NCI-H1930 (cell line): Measurements from ENCODE around the gene TBC1D8B.
A peak's percentile ranks its signal among the peaks of the same experiment; 100 is the strongest.

ENCODE experiments used
- DNase-seq, 2 experiments: peaks; one replicate each; lab custom pipeline; 2025; lab: John Stamatoyannopoulos, UW

Gene TBC1D8B

DNA sequence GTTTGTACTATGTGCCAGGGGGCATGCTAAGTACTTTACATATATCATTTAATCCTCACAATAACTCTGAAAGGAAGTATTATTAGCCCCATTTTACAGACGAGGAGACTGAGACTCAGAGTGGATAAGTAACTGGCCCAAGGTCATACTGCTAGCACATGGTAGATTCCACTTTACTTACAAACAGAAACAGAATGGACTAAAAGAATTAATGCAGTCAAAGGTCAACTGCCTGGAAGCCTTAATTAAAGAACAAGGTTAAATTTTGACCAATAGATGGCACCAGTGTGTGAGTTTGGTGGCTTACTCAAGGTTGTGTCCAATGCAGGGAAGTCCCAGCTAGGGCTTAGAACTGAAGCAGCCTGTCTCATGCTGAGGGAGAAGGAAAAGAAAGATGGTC lies 96.0 kb downstream of the TBC1D8B start:
- DNase-seq: peak in 1 of 2 experiments; percentile 3

DNA sequence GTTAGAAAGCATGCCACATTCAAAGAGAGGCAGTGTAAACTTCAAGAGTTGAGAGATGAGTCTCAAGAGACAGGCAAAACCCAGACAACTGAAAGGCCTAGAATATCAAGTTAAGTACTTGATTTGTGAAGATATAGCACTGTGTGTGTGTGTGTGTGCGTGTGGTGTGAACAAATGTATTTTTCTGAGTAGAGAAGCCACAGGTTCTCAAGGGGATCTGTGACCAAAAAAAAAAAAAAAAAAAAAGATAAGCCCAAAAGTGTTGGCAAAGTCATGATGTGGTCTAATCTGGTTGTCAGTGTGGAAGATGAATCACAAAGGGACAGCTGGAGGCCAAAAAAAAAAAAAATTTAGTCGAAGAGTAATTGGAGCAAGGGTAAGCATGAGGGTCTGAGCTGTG lies 96.8 kb downstream of the TBC1D8B start:
- no peak for DNase-seq

DNA sequence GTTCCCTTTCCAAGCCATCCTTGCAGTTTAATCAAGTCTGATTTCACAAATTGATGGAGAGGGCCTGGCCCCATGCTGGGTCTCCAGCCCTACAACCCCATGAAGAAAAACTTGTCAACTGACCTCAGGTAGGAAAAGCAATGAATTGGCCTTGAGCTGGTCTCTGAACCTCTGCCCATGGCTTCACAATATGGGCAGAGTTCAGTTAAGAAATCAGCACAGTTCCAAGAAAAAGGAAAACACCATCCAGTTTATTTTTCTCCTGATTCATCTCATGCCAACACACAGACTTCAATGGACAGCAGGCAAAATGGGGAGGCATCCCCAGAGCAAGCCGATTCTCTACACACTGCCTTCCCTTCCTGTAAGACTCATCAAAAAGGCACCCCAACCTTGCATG lies 97.4 kb downstream of the TBC1D8B start:
- DNase-seq: no peak

DNA sequence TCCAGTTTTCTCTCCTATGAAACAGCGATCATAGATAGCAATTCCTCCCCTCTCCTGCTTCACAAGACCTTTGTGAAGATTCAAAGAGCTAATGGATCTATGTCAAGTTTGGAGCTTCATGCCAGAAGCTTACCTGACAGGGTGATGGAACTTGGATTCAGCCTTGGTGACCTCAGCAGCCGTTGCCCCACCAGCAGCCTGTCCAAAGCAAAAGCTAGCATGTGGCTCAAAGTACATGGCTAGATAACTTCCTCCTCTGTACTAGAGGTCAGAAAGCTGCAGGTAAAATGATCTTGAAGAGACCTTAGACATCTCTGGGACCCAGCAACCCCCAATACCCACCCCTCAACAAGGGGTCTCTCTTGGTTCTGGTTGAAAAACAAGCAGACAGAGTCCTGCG lies 98.9 kb downstream of the TBC1D8B start:
- DNase-seq: no peak

DNA sequence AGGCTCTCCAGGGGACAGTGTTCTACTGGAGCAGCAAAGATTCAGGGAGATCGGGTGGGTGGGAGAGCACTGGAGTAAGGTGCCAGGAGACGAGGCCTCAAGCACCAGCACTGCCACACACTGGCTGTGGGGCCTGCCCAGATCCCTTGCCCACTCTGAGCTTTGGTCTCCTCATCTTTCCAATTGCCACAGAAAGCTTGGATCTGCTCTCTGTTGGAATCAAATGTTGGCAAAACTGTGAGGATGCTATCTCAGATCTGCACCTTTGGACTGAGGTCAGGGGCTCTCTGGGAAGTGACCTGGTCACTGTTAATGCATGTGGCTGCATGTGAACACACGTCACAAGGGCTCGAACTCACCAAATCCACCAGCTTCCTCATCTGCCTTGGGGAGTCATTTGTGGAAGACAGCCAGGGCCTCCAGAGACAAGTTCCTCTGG lies 99.3 kb downstream of the TBC1D8B start:
- DNase-seq: no peak

DNA sequence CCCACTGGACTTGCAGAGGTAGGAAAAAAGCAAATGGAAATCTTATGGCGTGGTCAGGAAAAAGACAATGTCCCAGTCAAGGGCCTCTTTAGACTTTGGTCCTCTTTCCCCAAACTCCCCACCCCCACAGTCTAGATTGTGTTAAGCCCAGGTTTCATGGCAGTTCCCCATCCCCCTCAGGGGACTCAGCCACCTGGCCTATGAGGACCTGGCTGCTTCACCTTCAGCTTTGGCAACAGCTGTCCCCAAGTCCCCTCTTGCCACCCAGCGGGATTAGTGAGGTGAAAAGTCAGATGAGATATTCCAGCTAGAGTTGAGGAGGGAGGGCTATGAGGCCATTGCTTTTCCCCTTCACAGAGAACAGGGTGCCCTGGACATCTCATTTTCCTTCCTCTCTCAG lies 100.2 kb downstream of the TBC1D8B start:
- DNase-seq: no peak

DNA sequence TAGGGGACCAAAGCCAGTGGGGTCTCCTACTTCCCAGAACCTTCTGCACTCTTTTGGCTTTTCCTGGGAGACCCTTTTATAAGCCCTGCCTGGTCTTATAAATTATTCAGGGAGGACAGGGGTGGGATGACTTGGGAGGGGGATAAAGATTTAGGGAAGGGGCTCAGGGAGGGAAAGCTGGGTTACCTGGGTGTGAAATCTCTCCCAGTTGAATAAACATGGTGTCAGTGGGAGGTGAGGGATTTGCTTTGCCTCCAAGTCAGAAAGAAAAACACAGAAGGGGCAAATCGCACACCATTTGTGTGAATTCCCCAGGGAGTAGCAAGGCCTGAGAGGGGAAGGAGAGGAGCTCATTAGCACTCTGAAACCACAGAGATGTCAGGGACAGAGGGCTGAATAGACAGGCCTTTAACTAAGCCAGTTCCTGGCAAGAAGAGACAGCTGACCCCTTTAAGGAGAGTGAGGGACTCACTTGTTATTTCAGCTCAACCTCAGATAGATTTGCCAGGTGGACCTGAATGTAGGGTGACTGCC lies 100.9 kb downstream of the TBC1D8B start, which contains the start of gene RIPPLY1:
Gene RIPPLY1, minus strand, starts transcription at position 51 of the 534 bp plus-strand sequence. CDS start 54 bp downstream, outside the sequence.
- no peak for DNase-seq

DNA sequence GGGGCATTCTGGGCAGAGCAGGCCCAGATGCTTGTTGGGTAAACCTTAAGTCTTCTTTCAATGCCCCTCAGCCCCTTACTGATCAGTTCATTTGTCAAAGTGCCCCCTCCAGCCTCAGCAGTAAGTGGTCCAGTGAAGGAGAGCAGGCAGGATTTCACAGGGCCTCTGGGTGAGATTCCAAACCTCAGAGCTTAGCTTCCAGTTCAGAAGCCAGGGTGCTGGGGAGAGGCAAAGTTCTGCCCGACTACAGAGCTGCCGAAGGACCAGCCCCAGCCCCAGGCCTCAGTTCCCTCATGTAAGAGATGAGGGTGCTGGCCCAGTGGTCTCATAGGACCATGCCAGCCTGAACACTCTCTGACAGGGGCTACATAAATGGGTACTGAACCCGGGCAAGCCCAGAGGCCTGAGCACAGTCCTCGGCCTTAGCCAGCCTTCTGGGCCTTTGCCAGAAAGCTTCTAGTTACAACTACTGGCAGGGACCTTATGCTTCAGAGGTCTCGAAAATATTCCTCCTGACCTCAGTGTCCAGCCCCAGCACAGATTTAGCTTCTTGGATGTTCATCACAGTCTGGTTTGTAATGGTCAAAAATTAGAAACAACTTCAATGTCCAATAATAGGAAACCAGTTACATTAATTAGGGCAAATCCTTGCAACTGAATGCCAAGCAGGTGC lies 101.5 kb downstream of the TBC1D8B start:
- DNase-seq: no peak

DNA sequence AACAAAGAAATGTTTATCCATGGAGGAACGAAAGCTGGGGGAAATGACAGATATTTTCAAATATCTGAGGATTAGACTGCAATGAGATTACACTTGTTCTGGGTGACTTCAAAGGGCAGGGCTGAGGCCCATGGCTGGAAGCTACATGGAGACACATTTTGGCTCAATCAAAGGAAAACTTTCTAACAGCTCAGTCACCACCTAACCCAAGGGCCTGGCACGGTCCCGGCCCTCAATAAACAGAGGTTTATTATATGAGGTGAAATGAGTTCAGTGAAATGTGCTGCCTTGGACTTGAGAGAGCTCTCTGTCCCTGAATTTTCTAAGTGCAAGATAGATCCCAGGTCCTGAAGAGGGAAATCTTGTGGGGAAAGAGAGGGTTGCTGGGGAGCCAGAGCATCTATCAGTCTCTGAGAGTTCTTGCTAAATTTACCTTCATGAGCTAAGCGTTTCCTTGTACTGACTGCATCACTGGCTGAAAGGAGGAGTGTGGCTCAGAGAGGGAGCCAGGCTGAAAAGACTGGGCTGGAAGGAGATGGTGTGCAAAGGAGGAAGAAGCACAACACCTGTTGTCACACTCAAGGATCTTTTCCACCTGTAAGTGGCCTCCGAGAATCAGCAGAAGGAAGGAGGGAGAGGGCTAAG lies 102.7 kb downstream of the TBC1D8B start:
- no peak for DNase-seq

DNA sequence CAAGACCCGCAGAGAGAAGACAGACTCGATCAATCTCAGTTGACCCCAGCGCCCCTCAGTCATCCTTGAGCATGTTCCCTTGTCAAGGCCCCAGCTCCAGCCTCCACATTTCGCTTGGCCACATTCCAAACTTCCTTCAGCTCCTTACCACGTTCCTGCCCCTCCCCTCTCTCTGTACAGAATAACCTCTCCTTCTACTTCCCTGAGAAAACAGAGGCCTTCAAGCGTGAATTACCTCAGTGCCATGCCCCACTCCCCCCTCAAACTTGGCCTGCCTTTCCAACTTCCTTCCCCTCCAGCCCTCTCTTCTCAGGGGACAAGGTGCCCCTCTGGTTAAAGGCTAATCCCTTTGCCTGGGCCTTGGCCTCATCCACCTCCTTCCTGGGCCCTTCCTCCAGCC lies 103.9 kb downstream of the TBC1D8B start:
- DNase-seq: no peak

DNA sequence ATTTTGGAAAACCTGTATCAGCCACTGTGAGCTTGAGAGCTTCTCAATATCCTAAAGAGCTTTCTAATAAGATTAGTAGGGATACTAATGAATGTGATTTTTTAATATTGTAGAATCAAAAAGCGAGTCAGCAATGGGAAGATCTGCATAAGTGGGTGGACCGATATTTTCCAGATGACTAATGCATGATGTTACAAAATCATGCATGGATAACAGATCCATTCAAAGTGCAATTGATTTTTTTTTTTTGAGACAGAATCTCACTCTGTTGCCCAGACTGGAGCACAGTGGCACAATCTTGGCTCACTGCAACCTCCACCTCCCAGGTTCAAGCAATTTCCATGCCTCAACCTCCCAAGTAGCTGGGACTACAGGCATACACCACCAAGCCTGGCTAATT lies 110.4 kb downstream of the TBC1D8B start:
- DNase-seq: no peak

DNA sequence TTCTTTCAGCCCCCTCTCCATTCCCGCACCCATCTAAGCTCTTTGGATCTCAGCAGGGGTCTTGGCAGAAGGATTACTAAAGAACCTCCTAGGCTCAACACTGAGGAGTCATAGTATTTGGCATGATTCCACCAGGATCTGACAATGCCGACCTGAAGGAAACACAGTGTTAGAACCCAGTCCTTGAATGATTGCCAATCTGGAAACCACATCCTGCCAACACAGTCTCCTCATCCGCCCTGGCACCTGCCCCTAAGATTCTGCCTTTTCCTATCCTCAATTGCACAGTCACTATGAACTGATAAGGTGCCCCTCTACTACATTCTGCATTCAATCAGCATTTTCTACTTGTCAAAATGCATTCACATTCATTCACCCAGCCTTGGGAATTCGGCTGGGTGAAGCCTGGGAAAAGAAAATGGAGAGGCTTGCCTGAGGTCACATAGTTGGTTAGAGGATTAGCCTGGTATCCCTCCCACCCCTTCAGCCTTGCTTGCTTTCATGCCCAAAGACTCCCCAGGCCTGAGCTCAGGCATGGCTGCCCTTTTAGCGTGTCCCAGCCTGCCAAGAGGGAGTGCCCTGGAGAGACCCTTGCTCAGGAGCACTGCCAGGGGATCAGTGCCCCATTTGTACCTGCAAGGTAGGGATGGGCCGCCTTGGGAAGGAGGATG lies 115.5 kb downstream of the TBC1D8B start:
- DNase-seq: no peak

DNA sequence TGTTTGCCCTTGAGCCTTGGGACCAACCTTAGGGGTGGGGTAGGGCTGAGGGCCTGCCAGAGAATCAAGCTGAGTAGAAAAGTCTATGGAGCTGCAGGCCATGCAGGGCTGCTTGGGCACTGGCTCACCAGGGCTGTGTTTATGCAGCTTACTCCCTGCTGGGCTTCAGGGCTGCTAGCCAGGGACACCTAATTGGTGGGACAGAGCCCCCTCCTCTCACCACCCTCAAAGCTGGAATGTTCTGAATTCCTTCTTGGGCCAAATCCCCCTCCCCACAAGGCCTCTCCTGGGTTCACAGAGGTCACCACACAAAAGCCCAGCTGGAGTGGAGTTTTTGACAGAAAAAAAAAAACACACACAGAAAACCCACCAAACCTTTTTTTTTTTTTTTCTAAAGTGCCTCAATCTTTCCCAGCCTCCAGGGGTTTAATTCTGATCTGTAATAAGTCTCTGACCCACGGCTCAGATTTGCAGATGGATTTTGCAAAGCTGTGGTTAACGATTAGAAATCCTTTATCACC lies 117.5 kb downstream of the TBC1D8B start, which contains the start of gene CLDN2:
Gene CLDN2, plus strand, starts transcription at position 471 of the 521 bp plus-strand sequence. CDS start 7,827 bp downstream, outside the sequence.
- no peak for DNase-seq

DNA sequence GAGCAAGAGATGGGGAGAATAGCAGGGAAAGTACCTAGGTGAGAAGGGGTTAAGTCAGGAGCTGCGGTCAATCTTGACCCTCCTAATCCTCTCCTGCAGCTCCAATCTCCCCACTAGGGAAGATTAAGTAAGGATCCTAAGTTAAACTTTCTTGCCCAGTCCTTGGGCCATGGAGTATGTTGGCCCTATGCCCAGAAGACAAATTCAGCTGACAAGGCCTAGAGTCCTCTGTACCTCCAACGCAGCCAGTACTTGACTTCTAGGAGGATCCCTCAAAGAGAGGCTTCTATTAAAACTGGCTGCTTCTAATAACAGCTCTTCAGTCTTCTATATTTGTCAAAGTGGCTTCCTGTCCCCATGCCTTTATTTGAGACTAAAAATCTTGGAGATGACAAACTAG lies 119.2 kb downstream of the TBC1D8B start:
- DNase-seq: no peak
